SU-DHL-6 (cell line): ENCODE measurements around the gene ERVV-1.

Experiments used
- EZH2phosphoT487 ChIP-seq: fragments of 200-600 bp; sonication (generic), shearing (Covaris generic); conservative IDR thresholded peaks from 2 replicates; pipeline ENCODE4 v1.6.1; 2018; ENCODE audit warnings: mild to moderate bottlenecking, antibody characterized with exemption, low read length, moderate library complexity, mixed read lengths
- TF ChIP-seq, protein P1 (sequence below): fragments of 200-600 bp; sonication (generic); IDR thresholded peaks from one replicate; pipeline ENCODE4 v1.5.1; 2017; ENCODE audit warnings: antibody characterized with exemption, mild to moderate bottlenecking, low read length, moderate library complexity; ENCODE audit not compliant: insufficient read depth, poor library complexity, severe bottlenecking

DNA sequence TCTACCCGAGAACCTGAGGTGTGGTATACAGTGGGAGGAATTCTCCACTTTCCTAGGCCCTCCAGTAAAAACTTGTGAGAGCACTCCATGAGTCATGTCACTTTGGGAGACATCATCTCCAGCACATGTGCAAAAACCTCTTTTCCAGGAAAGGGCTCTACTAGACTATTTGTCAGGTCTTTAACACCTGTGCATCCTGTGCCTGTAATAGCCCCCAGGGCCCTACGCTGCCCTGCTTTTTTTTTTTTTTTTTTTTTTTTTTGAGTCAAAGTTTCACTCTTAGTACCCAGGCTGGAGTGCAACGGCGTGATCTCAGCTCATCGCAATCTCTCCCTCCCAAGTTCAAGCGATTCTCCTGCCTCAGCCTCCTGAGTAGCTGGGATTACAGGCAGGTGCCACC is 1.7 kb upstream of the ERVV-1 start:
- TF ChIP-seq, protein P1, sequence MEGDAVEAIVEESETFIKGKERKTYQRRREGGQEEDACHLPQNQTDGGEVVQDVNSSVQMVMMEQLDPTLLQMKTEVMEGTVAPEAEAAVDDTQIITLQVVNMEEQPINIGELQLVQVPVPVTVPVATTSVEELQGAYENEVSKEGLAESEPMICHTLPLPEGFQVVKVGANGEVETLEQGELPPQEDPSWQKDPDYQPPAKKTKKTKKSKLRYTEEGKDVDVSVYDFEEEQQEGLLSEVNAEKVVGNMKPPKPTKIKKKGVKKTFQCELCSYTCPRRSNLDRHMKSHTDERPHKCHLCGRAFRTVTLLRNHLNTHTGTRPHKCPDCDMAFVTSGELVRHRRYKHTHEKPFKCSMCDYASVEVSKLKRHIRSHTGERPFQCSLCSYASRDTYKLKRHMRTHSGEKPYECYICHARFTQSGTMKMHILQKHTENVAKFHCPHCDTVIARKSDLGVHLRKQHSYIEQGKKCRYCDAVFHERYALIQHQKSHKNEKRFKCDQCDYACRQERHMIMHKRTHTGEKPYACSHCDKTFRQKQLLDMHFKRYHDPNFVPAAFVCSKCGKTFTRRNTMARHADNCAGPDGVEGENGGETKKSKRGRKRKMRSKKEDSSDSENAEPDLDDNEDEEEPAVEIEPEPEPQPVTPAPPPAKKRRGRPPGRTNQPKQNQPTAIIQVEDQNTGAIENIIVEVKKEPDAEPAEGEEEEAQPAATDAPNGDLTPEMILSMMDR = no peak
- no peak for TF ChIP-seq EZH2phosphoT487
